Hepatocyte (in vitro differentiated cells): ENCODE data around the gene DLL1.

Experiments used
- CTCF ChIP-seq: fragments of 200-600 bp; sonication (generic); IDR thresholded peaks from 2 replicates; pipeline ENCODE4 v1.5.1; 2016; ENCODE audit warnings: antibody characterized with exemption, mild to moderate bottlenecking; ENCODE audit not compliant: poor library complexity
- EZH2 ChIP-seq: fragments of 200-600 bp; sonication (generic); IDR thresholded peaks from 2 replicates; pipeline ENCODE4 v1.6.1; 2016; ENCODE audit warnings: antibody characterized with exemption, mild to moderate bottlenecking, borderline replicate concordance
- EZH2phosphoT487 ChIP-seq: fragments of 200-600 bp; sonication (generic); IDR thresholded peaks from one replicate; pipeline ENCODE4 v1.6.1; 2018; ENCODE audit warnings: antibody characterized with exemption, mild to moderate bottlenecking, low read depth, moderate library complexity; ENCODE audit not compliant: unreplicated experiment, severe bottlenecking

- TF ChIP-seq CTCF (no peak), EZH2phosphoT487 (no peak), EZH2 (no peak)
Measured at GRCh38 chr6:170286246-170286933, 4.5 kb downstream of the DLL1 start.
